NCI-H1105 treated with DMSO at 0.1 percent for 48 hours (cell line): Measurements from ENCODE around the gene ZNF584.

ENCODE experiments used
- DNase-seq: peaks from one replicate; lab custom pipeline; 2025; lab: John Stamatoyannopoulos, UW

The ZNF584 gene

DNA sequence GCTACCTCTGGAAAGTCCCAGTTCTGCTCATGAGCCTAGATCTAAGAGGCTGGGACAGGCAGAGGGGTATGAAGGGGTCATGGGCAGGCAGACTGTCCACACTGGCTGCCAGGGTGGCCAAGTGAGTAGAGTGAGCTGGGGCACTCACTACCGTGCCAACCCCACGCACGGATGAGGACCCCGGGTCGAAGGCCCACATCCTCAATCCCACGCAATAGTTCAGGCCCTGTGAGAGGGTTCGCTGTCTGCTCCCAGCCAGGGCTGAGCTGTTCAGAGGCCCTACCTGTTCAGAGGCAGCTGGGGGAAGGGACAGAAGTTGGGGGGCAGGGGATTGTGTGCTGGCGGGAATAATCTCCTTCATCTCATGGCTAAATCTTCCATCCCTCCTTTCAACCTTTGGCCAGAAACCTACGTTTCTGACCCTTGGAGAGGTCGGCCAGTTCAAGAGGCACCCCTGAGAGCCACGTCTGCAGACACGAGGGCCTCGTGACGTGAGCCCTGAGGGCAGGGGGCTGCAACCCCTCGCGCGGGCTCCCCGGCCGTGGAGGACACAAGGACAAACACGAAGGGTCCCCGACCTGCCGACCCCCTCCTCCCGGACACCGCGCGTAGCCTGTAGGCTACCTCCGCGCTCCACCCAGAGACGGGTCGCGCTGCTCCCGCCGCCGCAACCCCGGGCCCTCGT, 22.4 kb upstream of the ZNF584 start:
- no peak for DNase-seq

DNA sequence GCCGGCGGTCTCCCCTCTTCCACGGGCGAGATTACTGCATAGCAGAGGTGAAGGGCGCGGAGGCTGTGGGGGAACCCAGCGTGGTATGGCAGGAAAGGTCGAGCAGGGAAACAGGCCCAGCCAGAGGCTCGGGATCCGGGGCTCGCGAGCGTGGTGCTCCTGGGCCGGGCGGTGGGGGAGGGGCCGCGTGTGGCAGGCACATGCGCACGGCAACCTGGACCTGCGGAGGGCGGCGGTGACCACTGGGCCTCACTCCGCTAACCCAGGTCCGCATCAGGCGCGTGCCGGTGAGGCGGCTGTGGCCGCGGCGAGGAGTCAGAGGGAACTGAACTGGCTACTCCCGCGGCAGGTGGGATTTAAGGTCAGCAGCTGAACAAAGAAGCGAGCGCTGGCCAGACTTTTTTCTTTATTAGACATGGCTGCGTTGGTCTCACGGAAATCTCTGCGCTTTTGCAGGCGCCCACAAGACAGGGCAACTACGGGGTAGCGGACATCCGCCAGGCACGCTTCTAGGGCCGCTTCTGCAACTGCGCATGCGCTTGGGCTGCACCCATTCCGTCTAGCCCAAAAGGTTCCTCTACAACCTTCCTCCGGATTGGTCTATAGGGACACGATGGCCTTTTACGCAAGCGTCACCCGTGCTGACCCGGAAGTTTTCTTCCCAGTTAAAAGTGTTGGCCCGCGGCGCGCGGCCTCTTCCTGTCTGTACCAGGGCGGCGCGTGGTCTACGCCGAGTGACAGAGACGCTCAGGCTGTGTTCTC, 21.7 kb upstream of the ZNF584 start, which contains the start of gene RPS5:
RPS5 (plus strand) TSS at position 694 of the 762 bp plus-strand sequence. CDS start 869 bp downstream, outside the sequence.
- DNase-seq: peak; percentile 97

DNA sequence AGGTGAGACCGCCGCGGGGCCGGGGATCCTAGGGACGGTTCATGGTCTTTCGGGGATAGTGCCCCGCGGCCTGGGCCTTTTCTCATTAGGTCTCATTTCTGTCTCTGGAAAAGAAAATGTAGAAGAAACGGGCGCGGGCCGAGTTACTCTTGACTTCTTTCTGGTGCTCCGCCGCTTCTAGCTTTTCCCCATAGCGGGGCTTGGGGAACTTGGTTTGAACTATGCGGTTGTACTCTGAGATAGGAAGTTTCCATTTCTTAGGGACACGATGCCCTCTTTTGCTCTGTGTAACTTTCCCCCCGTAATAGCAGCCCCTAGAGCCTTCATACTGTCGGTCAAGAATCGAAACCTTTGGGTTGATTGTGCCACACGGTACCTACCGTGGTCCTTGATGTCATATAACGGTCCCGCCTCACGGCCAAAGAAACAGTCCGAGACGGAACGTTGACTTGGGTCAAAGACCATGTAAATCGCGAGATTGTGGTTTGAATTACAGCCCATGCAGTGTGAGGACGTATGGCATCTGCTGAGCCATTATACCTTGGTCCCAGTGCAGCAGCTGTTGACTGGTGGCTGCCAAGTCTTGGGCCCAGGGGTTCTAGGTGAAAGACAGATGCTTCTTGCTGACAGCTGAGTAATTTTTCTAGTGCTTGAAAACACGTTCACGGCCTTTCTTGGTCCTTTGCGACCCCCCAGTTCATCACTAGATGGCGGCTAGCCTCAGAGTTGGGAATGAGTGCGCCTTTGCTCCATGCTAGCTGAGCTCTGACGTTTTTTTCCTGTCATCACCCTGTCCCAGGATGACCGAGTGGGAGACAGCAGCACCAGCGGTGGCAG, 20.9 kb upstream of the ZNF584 start:
- DNase-seq: no peak

DNA sequence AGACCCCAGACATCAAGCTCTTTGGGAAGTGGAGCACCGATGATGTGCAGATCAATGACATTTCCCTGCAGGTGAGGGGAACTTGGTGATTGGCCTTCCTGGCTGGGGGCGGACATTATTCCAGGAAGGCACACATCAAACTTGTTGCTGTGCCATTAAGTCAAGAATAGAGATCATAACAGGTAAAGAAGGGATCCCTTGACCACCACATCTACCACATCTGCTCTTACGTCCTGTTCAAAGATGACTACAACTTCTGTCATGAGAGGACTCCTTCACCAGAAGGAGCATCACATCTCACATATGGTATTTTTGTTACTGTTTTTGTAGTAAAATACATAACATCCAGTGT, 20.3 kb upstream of the ZNF584 start:
- no peak for DNase-seq

DNA sequence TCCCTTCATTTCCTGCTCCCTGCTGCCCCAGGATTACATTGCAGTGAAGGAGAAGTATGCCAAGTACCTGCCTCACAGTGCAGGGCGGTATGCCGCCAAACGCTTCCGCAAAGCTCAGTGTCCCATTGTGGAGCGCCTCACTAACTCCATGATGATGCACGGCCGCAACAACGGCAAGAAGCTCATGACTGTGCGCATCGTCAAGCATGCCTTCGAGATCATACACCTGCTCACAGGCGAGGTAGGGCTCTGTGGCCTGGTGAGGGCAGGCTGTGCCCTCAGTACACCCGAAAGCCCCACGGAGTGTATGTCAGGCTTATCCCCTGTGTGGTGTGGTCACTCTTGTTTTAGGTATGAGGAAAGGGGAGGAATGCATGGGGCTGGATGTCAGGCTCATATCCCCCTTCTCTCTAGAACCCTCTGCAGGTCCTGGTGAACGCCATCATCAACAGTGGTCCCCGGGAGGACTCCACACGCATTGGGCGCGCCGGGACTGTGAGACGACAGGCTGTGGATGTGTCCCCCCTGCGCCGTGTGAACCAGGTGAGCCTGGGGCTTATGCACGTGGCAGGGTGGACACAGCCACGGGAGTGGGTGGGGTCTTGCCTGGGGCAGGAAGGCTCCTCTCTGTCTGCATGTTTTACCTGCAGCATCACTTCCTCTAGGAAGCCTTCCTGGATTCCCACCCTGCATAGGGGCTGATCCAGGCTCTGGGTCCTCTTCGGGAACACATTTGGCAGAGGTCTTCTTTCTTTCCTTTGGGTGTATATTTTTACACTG, 15.3 kb upstream of the ZNF584 start:
- DNase-seq: no peak

DNA sequence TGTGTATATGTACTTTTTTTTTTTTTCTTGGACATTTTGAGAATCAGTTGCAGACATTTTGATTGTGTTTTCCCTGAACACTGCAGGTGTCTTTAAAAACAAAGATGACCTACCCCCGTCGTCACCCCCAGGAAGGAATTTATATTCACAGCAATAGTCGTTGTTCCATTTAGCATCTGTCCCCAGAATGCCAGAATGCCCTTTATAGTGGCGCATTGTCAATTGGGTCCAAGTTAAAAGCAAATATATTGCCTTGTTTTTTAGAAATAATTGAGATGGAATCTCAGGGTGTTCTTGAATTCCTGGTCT, 14.8 kb upstream of the ZNF584 start:
- no peak for DNase-seq

DNA sequence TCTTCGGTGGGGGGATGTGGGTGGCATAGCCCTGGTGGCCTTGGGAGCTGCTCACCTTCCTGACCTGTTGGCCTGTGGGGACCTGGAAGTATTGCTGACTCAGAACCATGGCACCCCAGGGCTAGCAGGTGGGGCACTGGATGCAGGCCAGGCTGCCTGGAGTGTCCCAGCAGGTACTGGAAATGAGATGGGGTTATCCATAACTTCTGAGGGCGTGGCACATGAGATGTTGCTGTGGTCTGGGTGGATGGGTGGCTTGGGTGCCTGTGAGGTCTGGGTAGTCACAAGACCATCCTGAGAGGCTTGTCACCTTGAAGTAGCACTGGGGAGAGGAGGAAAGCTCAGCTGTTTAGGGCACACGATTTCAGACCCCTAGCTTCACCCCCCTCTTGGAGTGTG, 13.6 kb upstream of the ZNF584 start:
- no peak for DNase-seq

DNA sequence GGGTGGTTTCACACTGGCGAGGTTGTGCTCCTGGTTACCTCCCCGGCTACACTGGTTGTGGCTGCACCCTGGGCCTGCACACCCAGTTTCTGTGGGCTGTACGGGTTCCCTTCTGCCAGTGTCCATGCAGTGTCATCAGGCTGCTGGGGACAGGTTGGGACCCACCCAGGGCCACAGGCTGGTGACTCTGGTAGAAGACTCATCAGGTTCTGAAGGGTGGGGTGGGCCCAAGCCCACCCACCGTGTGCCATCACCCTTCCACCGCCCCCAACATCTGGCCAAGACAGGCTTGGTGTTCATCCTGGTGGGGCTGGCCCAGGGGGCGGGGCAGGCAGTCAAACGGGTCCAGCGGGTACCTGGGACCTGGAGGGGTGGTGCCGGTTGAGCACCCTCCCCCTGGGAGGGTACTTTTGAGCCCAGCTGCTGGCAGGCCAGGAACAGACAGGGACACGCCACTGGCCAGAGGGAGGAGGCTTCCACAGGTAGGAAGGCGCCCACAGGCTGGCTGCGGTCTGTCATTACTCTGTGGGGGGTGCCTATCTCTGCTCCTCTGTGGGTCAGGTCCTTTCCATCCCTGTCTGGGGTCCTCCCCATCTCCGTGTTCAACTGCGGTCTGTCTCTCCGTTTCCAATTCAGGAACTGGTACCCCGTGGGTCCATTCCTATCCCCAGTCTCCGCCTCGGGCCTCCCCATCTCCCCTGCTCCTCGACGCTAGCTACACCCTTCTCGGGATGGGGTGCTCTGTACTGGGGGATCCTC, 13.1 kb upstream of the ZNF584 start, which contains the start of gene RNF225:
RNF225 (plus strand) TSS at position 437 of the 759 bp plus-strand sequence. CDS start 434 bp downstream, outside the sequence.
- DNase-seq: no peak

DNA sequence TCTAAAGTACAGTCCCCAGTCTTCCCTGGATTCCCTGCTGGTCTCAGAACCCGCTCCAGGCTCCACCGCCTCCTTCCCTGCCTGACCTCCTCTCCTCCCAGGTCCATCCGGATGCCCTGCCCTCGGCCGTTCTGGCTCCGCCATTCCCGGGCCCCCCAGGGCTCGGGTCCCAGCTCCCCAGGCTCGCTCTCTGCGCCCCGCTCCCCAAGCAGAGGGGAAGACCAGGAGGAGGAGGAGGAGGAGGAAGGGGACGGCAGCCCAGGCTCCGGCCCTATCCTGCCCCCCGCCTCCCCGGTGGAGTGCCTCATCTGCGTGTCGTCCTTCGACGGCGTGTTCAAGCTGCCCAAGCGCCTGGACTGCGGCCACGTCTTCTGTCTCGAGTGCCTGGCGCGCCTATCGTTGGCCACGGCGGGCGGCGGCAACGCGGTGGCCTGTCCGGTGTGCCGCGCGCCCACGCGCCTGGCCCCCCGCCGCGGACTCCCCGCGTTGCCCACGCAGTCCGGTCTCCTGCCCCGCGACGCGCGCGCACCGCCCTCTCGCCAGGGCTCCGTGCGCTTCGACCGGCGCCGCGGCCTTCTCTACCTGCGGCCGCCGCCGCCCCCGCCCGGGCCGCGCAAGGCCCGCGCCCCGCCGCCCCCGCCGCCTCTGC, 12.3 kb upstream of the ZNF584 start:
- DNase-seq: no peak

DNA sequence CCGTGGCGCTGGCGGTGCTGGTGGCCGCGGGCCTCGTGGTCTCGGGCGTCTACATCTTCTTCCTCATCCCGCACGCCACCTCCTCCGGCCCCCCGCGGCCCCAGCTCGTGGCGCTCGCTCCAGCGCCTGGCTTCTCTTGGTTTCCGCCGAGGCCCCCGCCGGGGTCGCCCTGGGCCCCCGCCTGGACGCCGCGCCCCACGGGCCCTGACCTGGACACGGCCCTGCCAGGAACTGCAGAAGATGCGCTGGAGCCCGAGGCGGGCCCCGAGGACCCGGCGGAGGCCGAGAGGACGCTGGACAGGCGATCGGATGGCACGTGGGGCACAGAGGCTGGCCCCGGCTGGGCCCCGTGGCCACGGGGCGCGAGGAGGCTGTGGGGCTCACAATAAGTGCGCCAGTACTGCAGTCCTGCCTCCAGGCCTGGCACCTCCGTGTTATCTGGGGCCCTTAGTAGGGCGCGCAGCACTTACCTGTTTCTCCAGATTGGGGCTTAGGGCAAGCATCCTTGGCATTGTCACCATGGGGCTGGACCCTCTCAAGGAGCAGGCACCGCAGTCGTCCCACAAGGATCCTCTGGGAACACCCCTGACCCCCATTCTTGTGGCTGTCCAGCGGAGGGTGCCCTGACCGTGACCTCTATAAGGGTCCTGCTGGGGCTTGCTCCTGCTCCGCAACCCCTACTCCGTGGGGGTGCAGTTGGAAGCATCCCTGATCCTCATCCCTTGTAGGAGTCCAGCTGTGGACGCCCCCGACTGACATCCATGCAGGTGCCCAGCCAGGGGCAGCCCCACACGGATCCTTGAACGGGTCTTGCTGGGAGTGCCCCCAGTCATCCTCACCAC, 11.5 kb upstream of the ZNF584 start:
- DNase-seq: no peak

DNA sequence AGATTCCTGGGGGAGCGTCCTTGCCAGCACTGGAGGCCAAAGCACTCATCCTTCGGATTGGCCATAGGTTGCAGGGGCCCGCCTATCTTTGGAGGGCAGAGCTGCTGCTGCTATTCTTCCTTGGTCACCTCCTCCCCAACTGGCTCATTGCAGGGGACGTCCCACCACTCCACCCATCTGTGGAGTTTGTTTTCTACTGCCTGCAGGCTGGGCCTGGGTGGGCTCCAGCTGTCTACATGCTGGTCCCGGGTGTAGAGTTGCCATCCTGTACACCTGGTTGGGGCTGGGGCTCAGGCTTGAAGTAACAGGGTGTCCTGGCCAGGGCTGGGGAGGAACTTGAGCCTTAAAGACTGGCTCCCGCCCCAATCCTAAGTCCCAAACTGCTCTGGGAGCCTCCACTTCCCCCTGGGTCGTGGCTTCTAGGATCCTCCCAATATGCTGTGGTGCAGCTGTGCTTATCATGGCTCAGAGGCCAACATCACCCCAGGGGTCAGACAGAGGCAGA, 10.9 kb upstream of the ZNF584 start:
- no peak for DNase-seq

DNA sequence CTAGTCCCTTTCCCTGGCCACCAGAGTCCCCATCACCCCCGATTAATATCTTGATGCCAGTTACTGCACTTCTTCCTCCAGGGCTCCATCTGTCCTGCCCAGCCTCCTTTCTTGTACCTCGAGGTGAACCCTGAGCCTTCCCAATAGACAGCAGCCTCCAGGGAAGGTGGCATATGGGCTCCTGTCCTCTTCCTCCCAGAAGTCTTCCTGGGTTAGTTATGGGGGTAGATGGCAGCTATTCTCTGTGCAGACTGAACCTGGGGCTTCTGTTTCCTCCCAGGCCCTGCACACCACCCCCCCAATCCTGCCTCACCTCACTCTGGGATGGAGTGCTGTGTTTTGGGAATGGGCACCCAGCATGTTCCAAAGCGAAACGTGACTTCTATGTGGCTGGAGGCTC, 10.4 kb upstream of the ZNF584 start:
- no peak for DNase-seq

DNA sequence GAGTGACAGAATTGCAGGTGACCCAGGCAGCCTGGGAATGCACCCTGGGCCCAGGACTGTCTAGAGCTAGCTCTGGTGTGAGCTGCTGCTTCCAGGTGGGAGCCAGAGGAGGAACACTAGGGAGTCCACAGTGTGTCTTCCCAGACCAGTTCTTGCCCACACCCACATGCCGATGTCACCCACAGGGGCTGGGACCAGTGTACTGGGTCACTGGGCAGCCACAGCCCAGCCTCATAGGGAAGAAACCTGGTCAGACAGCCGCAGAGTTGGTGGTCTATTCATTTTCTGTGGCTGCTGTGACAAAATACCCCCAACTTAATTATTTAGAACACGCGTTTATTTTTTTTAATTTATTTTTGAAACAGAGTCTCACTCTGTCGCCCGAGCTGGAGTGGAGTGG, 9.9 kb upstream of the ZNF584 start:
- DNase-seq: no peak

DNA sequence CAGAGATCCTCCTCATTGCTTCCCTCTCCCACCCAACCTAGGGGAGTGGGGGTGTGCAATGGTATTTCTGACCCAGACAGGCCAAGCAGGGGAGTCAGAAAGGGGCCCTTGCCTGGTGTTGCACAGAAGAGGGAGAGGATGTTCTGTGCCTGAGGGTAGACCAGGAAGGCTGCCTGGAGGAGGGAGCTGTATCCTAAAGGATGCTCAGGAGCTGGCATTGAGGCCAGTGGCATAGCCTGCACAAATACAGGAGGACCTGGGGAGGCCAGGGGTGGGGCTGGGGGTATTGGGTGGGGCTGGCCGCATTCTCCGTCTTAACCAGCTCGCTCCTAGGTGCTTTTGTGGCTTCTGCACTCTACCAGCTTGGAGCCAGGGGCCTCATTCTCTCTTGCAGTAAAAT, 8.5 kb upstream of the ZNF584 start:
- DNase-seq: no peak

DNA sequence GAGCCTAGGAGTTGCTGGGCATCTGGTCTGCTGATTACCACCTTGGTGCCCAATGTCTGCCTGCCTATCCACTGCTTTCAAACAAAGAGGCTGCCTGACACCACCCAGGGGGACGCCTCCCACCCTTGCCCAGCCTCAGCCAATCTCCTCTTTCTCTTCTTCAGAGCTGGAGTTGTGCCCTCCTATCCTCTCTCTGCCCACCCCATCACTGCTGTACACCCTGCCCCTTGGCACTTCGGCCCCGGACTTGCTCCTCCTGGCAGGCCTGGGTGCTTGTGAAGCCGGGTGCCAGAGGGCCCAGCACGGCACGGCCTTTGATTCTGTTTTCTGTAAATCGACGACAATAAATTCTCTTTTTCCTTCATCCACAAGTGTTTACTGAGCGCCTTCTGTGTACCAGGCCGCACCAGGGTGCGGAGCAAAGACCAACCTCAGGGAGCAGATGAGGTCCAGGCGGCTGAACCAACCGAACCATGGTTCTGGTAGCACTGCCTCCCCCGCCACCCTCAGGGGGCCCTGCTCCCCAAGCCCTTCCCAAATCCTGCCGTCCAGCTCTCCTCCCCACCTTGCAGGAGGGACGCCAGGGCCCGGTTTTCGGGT, 8.0 kb upstream of the ZNF584 start:
- no peak for DNase-seq

DNA sequence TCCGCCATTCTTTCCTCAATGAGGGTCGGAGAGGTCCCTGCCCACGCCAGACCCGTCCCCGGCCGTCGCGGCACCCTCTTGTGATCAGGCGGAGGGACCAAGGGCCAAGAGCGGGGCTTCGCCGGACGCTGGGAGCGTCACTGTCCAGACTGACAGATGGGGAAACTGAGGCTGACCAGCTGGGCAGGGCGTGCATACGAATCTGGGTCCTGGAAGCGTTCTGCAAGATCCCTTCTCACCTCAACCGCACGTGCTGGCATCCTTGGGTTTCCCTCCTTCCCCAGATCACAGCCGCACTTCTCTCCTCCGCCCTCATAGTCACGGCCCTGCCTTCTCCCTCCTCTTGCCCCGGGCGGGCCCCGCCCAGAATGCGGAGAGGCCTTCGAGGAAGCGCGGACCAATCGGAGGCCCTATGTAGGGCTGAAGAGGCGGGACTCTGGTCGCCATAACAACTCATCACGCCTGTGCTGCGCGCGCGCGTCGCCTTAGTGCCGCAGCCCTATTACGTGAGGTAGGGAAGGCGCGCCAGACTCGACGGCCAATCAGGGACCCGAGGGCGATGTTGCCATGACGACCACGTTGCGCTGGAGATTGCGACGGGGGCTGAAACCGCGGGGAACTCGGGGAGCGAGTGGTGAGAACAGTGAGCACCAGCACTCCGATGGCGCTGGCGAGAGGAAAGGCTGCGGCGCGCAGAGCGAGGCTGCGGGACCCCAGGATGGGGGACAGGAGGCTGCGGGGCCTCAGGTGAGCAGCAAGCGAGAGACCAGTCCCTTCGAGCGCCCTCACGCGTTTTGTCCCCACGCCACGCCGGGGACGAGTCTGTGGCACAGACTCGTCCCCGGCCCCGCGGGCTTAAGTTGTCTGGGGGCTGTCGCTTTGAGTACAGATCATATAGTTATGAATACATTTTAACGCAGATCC, 7.3 kb upstream of the ZNF584 start:
- peak; percentile 98 for DNase-seq

DNA sequence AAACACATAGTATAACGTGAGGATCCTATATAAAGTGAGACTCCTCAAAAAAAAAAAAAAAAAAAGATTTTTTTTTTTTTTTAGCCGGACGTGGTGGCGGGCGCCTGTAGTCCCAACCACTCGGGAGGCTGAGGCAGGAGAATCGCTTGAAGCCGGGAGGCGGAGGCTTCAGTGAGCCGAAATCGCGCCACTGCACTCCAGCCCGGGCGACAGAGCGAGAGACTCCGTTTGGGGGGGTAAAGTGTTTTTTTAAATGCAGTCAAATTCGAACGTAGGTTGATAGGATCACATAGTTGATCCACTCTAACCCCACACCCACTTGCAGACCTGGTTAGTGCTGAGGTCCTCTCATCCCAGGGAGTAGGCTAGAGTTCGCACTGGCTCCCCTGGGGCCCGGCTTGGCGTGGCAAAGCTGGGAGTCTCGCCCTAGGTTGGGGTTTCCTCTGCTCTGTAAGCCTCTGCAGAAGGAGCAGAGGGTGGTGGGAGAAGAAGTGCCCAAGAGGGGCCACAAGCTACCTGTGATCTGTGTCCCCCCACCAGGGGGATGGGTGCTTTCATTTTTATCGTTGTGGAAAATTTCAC, 6.5 kb upstream of the ZNF584 start:
- no peak for DNase-seq
